Stimulated activated CD8-positive, alpha-beta memory T cell treated with anti-CD3 and anti-CD28 coated beads, Interleukin-12 subunit alpha, Interleukin-12 subunit beta, amount 100 ng/mL, for 1 hour (primary cell): ENCODE data around the gene ITM2C.

ENCODE experiments used
- DNase-seq: peaks from one replicate; pipeline ENCODE4 v3.0.0-alpha.2; 2020; ENCODE audit warnings: low read depth

ITM2C gene

DNA sequence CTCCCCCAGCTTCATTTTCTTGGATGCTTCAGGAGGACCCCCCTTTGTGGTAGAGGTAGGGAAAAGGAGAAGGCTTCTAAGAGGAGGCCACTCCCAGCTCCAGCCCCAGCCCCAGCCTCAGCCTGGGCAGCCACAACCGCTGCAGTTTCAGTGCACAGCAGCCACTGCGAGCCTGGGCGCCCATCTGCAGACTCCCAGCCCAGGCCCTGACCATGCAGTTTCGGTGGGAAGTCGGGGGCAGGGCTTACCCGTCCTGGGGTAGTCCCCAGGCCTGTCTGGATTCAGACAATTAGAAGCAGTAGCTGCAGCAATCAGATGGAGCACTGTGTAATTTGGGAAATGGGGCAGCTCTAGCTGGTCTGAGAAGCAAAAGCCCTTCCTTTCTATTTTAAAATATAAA, 28.6 kb downstream of the ITM2C start:
- no peak for DNase-seq

DNA sequence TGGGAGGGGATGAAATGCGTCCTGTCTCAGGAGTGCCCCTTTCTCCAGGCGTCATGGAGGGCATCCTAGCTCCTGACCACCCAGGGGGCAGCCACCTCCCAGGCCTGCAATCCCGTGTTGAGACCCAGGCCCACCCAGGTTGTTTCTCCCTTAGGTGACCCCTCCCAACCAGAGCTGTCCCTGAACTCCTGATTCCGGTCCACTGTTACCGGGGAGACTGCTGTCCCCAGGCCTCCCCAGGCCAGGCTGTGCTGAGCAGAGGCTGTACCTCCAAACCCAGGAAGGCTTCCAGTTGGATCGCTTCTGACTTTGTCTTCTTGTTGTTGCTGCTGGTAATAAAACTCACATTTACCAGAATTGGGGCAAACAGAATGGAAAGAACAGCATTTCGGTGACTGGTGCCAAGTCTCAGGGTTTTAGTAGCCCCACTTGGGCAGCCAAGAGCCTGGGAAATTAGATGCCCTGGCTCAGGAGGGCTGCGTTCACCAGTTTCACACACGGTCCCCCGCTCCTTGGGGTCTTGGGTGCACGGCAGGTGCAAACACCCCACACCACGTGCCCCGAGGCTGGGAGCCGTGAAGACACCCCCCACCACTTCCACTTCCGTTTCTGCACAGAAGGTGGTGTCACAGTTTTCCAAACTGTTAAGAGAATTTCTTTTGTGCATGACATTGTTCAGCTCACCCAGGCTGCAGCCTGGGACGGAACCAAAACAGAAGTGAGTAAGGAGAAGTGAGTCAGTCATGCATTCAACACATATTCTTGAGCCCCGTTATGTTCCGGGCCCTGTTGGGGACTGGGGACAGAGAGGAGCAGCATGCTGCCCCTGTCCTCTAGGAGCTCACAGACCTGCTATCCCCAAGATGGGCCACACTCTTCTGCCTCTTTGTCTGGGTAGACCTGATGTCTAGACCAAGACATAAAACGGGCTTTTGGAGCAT, 29.4 kb downstream of the ITM2C start:
- DNase-seq: no peak

DNA sequence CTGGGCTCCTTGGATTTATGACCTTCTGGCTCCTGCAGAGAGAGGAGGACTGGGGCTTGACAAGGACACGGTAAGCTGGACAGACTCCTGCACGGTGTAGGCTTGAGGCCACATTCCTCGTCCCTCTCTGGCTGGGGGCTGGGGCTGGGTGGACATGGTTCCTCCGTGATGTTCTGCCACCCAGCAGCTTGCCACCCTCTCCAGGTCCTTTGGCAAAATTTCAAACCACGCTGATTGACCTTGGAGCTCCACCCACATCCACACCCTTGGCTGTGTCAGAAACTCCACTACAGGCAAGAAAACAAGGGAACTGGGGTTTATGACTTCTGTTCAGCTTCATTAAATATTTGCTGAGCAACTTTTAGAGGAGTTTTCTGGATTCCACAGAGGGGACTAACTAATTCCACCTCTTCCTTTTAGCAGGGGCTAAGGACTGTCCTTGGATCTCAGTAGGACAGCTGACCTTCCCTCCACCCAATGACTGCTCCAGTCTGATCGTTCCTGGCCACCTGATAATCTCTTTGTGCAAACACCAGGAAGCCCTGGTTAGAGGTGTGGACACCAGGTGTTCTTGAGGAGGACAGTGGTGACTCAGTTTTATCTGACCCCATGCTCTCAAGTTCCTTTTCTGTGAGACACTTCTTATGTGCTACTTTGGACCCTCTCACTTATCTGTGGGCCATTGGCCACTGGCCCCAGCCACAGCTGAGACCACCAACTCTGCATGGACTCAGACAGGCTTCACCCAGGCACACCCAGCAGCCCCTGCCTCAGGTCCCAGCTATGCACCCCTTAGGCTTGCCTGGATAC, 31.0 kb downstream of the ITM2C start:
- no peak for DNase-seq

DNA sequence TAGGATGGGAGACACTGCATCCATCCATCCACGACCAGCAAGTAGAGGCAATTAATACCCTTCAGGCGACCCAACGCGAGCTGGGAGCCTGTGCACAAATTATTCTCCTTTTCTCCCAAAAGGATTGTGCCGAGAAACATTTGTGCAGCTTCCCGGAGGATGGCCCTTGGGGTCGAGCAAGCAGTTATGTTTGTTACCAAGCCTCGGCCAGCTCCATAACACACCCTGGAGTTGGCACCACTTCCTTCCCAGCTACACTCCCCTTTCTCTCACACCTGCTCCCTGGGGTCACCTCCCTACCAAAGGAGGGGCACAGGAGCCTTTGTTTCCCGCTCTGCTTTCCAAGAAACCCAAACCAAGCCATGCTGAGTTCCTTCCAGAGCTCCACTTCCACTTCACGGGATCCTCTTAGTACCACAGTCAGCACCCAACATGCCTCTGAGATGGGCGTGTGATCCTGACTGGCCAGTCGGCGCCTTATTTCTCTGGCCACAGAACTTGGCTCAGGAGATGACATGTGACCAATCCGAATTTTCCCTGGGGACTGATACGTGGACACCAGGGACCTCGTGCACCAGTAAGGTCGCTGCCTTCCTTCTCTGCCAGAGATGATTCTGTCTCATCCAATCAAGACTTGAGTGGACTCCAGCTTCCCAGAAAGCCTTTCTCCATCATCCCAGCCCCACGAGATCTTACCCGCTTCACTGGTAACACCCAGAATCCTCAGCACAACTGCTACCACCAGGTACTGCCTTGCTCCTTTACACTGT, 31.8 kb downstream of the ITM2C start:
- DNase-seq: no peak

DNA sequence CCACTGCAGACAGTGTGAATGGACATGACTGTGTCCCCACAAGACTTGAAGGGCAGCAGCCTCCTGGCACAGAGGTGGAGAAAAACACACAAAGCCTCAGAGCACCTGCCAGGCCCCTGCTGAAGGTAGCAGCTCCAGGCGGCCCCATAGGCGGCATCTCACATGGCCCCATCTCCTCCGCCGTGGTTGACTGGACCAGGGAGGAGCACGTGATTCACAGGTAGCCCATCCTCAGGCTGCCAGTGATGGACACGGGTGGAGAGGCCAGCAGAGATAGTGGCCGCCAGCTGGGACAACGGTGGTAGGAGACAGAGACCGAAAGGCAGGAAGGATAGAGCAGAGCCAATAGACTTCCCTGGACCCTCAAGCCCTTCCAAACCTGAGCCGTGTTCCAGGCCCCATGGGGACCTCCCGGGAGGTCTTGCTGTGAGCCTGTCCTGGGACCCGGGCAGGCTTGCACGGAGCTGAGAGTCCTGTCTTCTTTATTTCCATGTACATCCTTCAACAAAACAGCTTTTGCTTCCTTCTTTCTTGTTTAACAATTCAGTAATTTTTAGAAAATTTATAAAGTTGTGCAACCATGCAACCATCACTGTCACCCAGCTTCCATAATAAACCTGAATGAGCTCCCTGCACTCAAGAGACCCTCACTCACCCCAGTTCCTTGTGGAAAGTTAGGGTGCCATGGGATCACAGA, 33.4 kb downstream of the ITM2C start:
- DNase-seq: no peak

DNA sequence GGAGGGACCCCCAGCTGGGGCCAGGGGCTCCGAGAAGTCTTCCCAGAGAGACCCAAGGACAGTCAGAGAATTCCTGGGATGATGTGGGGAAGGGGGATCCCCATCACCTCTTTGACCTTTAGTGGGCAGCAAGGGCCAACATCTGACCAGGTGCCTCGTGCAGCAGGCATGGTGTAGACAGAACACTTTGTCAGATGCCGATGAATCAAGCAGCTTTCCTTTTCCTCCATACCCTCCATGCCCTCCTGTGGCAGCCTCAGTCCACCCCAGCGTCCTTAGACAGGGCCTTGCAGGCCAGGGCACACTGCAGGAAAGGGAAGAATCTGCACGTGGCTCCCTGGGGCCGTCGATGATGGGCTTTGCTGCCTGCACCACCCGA, 34.0 kb downstream of the ITM2C start:
- no peak for DNase-seq

DNA sequence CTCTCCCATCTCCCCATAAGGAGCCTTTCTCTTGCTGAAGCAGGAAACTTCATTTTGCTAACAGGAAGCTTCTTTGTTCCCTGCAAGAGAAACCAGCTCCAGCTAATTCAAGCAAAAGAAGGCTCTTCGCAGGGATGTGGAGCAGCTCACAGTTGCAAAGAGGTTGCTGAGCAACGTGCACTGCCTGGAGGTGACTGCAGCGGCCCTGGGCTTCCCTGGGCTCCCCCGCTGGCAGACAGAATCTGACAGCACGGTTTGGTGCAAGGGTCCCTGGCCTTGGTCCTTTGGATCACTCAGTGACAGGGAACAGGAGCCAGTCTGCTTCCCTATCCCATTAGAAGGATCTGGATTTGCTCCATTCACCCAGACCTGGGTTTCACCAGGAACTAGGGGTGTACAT, 34.5 kb downstream of the ITM2C start:
- DNase-seq: no peak

DNA sequence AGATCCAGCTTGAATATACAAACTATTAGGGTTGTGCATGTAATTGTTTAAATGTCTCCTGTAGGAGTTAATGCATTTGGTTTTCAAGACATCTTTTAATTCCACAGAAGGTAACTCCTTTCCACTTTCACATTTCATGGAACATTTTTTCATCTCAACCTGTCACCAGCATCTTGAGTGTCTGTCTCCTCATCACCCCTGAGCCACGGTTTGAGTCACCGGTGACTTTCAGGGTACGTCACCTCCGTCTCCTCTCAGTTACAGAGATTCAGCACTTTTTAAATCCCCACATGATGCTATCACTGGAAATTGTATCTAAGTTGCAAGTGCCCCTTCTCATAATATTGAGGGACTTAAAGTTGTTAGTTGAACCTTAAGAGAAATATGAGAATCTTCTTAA, 35.0 kb downstream of the ITM2C start:
- no peak for DNase-seq

DNA sequence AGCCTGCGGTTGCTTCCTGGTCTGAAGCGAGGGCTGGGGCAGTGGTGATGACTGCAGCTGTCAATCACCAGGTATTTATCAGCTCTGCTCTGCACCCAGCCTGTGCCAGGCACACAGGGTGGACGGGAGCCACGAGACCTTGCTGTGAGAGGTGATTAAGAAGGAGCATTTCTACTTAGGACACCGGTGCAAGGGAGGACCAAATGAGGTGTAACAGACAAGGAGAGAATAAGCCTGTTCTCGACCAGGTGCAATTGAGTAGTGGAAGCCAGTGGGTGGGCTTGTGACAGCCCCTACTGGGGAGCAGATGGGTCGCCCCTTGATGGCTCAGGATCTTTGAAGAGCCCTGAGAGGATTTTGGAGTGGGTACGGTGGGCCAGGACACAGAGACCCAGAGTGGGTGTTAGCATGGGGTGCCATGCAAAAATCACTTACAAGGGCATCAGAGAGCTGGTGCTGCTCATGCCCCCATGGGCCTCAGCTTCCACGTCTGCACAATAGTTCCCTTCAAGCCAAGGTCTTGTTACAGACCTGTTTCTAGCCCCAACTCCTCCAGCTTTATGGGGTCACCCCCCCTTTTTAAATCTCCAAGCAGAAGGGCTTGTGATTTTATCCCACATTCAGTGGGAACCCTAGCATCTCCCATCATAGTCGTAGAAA, 35.7 kb downstream of the ITM2C start:
- no peak for DNase-seq

DNA sequence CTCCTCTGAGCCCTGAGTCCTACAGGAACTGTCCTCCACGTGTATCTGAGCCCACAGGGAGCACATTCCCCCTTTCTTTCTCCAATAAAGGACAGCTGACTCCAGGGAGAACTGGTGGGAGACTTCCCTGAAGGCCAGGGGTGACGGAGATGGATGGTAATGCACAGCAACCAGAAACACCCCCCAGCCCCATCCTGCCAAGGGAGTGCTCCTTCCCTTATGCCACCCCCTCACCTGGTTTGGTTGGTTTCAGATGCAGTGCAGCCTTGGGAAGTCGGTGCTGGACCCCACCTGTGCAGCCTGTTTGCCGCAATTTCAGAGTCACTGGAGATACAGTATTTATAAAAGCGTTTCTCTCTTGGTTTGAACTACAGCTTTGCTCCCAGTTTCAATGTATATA, 36.3 kb downstream of the ITM2C start:
- DNase-seq: no peak

DNA sequence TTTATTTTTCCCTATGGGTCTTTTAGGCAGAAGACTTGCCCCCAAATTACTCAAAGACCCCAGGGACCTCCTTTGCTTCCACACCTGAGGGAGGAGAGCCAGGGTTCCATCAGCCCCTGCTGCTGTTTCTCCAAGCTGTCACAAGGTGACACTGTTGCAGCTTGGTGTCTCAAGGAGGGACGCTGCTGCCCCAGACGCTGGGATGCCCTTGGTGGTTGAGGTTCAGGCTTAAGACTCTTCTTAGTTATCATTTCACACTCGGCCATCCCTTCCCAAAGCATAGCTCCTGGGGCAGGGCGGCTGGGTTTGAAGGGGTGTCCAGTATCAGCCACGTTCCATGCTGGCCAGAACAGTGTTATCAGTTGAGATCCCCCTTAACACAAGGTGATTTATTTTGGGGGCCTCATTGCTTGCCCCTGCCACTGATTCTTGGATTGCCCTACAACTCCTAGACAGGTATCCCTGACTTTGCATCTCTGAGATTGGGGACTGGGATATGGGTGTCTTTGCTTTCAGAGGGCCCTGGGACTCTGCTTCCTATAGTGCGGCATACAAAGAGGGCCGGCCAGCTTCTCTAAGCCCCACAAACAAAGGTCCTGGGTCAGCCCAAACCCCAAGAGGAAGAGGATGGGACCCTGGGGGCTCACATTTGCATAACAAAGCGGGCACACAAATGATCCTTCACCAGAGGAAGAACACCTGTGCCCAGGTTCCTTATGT, 37.6 kb downstream of the ITM2C start:
- DNase-seq: no peak

DNA sequence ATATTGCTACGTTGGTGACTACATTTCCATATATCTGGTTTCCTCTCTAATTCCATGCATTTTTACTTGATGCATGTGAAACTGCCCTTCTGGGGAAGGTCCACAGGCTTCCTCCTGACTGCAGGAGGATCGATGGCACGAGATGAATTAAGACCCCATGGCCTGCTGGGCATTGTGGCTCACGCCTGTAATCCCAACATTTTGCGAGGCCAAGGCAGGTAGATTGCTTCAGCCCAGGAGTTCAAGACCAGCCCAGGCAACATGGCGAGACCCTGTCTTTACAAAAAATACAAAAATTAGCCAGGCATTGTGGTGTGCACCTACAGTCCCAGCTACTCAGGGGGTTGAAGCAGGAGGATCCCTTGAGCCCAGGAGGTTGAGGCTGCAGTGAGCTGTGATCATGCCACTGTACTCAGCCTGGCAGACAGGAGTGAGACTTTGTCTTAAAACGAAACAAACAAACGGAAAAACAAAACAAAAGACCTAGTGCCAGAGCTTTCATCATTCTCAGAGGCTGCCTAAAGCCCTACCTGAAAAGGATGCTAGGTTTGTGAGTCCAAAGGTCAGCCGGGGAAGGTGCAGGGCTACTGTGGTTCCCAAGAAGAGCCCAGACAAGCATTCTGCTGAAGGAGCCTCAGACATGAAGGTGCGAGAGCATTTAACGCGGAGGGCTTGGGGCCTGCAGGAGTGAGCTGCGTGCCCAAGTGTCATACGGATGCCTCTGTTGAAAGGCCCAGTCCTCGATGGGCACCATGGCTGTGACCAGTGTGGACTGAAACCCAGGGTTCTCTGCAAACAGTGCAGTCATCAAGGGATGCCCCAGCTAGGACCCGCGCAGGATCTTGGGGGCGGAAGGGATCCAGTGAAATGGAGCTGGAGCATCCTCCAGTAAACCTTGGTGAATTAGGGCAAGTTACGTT, 38.7 kb downstream of the ITM2C start:
- DNase-seq: no peak

DNA sequence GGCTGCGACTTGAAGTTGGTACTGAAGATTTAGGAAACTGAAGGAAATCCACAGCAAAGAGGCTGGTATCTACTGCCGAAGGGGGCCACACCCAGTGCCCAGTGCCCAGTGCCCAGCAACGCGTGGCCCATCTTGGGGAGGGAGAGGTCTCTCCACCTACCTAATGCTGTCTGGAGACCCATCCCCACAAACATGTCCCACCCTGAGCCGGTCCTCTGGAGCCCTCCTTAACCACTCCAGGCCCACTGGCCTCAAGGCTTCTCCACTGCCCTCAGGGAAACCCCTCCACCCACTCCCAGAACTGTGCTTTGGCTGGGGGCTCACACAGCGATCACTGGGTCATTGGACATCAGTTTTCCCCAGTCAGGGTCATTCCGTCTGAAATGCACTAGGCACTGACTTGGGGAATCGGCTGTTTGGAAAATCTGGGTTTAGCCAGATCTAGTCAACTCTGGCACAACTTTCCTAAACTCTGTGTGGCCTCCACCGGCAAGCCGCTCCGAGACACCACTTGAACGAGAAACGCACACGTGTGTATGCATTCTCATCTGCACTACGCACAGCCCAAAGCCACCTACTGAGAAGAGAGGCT, 40.2 kb downstream of the ITM2C start:
- DNase-seq: no peak

DNA sequence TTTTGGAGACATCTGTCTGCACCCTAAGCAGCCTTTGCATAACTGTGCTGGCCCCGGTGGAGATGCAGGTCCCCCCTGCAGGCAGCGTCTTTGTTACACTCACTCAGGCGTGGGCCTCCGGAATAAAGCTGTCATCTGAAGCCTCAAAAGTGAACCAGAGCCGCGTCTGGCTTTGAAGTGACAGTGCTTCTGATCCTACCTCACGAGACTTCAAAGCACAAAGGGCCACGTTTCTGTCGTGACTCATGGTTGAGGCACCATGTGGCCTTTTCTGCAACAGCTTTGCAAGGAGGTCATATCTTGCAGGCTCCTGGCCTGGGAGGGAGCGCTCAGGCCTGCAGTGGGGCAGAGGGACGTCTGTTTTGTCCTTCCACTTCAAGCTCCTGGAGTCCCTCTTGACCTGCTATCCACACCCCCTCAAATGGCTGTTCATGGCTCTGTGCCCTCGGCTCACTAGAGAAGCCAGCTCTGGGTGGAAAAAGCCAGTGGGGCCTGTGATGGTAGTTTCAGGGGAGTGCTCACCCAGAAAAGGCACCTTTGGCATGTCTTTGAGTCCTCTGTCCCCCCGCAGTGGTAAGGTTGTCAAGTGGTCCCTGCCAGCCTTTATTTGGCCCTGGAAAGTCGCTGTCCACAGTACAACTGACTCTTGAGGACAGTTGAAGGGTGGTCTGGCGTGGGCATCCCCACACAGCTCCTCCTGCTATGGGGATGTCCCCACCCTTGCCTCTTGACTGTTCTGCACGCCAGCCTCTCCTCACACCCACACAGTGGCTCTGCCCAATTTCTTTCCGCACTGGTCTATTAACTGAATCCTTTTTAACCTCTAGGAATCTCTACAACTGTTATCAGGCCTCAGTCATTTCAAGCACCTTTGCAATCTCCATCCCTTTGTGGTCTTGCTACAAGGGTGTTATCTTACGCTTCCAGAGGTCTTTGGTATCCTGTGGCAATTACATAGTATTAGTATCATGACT, 41.0 kb downstream of the ITM2C start:
- peak; percentile 74 for DNase-seq

DNA sequence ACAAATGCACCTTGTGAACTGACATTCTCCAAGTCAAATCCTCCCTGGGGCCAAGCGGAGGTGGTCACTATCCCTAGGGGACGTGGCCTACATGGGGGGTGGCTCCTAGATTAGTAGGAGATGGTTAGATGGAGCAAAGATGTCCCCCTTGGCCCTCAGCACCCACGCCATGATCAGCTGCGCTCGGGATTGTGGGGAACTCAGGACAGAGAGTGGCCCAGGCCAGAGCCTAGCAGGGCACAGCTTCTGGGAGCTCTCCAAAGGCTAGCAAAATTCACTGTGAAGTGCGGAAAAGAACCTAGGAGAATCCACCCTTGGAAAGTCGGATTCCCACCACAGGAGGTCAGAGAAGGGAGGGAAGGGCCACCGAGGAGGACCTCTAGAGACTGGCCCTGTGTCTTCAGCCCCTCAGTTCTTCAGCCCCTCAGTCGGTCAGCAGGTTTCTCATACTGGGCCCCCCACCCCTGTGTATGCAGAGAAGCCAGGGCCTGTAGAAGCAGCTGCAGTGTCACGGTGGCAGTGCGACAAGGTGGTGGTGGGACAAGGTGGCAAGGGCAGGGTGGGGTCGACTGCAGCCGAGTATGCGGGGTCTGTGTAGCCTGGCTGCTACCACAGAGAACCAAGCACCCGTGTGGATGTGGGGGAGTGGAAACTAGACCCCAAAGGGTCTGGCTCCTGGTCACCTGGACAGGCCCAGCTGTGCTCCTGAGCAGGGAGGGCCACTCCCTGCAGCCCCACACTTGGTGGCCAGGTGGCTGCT, 41.9 kb downstream of the ITM2C start:
- DNase-seq: no peak

DNA sequence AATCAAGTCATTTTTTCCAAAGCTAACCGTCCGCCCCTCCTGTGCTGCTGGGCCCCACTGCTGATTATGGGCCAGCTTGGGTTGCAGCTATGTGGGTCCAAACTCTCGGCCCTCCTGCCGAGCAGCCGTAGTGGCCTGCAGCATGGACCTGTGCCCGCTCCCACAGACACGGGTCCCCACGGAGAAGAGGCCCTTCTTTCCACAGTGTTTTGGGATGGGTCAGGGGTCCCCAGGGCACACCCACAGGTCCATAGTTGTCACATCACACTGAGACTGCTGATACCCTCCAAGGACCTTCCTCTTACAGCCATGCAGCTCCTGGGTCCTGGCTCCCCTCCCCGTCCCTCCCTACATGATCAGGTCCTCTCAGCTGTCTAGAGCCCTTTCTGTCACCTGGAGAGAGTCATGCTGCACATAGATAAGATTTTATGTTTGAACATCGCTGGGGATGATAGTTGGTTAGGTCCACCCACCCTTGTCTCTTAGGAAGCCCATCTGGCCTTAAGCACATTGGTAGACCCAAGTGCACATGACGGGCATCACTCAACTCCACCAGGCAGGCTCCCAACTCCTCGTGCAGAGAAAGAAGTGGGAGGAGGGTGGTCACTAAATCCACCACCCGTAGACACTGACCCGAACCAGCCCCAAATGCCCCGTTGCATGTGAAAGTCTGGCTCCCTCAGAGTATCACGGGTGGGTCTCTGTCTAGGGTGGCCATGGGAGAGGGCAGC, 42.8 kb downstream of the ITM2C start:
- no peak for DNase-seq
